Measurements from ENCODE around the gene NINJ1. TPM values are rescaled to one million over a fixed set of nuclear protein-coding genes. Genes with fewer than 3 reads are reported as not detected.

NINJ1 gene
- total RNA-seq, 2 donors from 2014 or later: 71.2 to 194 TPM

GRCh38 chr9:93129691-93130500 lies 4.2 kb downstream of the NINJ1 start:
- peak overlapping the region; percentile 59 to 96 for H3K27ac ChIP-seq
- peaks cover 8% of the 10 kb centered on the region for H3K36me3 ChIP-seq
- peaks cover 65 to 83% of the 10 kb centered on the region in 2 donors for H3K4me1 ChIP-seq (ENCODE audit: control insufficient read depth in 1 of 2, low read depth in 2 of 2)
- no peak for TF ChIP-seq CTCF (IDR thresholded peaks at IDR 0.05)
- H3K27me3 ChIP-seq (replicated peaks; ENCODE audit: insufficient read depth): no peaks in the 10 kb centered on the region
- ATAC-seq (ENCODE audit: insufficient number of reproducible peaks, low FRiP score, low read depth) (no peak), DNase-seq (ENCODE audit: low spot score) (no peak)
- no peaks in the 10 kb centered on the region for H3K9me3 ChIP-seq
- peak overlapping the region; percentile 79 for H3K4me3 ChIP-seq

- peaks cover 65 to 77% of the 10 kb centered on the region in 2 donors for H3K4me1 ChIP-seq (ENCODE audit: control insufficient read depth in 1 of 2, low read depth in 2 of 2)
- H3K4me3 ChIP-seq: no peak overlapping the region
- H3K27ac ChIP-seq: peak overlapping the region; percentile 59 to 96
- no peak for TF ChIP-seq CTCF (IDR thresholded peaks at IDR 0.05)
- ATAC-seq (ENCODE audit: insufficient number of reproducible peaks, low FRiP score, low read depth) (no peak), DNase-seq (ENCODE audit: low spot score) (peak; percentile 1)
- no peaks in the 10 kb centered on the region for H3K27me3 ChIP-seq (replicated peaks; ENCODE audit: insufficient read depth)
- H3K9me3 ChIP-seq: no peaks in the 10 kb centered on the region
- H3K36me3 ChIP-seq: peaks cover 14% of the 10 kb centered on the region
Measured at GRCh38 chr9:93129286-93129685, 4.8 kb downstream of the NINJ1 start.

GRCh38 chr9:93128715-93129224 lies 5.3 kb downstream of the NINJ1 start:
- H3K27me3 ChIP-seq (replicated peaks; ENCODE audit: insufficient read depth): no peaks in the 10 kb centered on the region
- peak; percentile 1 for DNase-seq (ENCODE audit: low spot score)
- peak overlapping the region in 1 of 2 donors; percentile 96 for H3K27ac ChIP-seq
- no peak for ATAC-seq (ENCODE audit: insufficient number of reproducible peaks, low FRiP score, low read depth)
- no peak overlapping the region for H3K4me3 ChIP-seq
- no peaks in the 10 kb centered on the region for H3K9me3 ChIP-seq
- no peak for TF ChIP-seq CTCF (IDR thresholded peaks at IDR 0.05)
- peaks cover 65 to 77% of the 10 kb centered on the region in 2 donors for H3K4me1 ChIP-seq (ENCODE audit: control insufficient read depth in 1 of 2, low read depth in 2 of 2)
- H3K36me3 ChIP-seq: peaks cover 19% of the 10 kb centered on the region

- H3K27ac ChIP-seq: peak overlapping the region; percentile 72 to 75
- TF ChIP-seq CTCF (IDR thresholded peaks at IDR 0.05): no peak
- DNase-seq (ENCODE audit: low spot score) (peak; percentile 0), ATAC-seq (ENCODE audit: insufficient number of reproducible peaks, low FRiP score, low read depth) (no peak)
- H3K4me3 ChIP-seq: no peak overlapping the region
- no peaks in the 10 kb centered on the region for H3K27me3 ChIP-seq (replicated peaks; ENCODE audit: insufficient read depth)
- H3K9me3 ChIP-seq: no peaks in the 10 kb centered on the region
- H3K4me1 ChIP-seq (ENCODE audit: control insufficient read depth in 1 of 2, low read depth in 2 of 2): peaks cover 65 to 76% of the 10 kb centered on the region in 2 donors
- peaks cover 26% of the 10 kb centered on the region for H3K36me3 ChIP-seq
Measured at GRCh38 chr9:93128011-93128714, 5.9 kb downstream of the NINJ1 start.

GRCh38 chr9:93127395-93127911 lies 6.6 kb downstream of the NINJ1 start:
- peak; percentile 1 for DNase-seq (ENCODE audit: low spot score)
- peak overlapping the region; percentile 72 to 75 for H3K27ac ChIP-seq
- H3K27me3 ChIP-seq (replicated peaks; ENCODE audit: insufficient read depth): no peaks in the 10 kb centered on the region
- no peak for TF ChIP-seq CTCF (IDR thresholded peaks at IDR 0.05)
- H3K36me3 ChIP-seq: peaks cover 33% of the 10 kb centered on the region
- no peak for ATAC-seq (ENCODE audit: insufficient number of reproducible peaks, low FRiP score, low read depth)
- H3K4me1 ChIP-seq (ENCODE audit: control insufficient read depth in 1 of 2, low read depth in 2 of 2): peaks cover 64 to 69% of the 10 kb centered on the region in 2 donors
- H3K4me3 ChIP-seq: peak overlapping the region; percentile 24
- H3K9me3 ChIP-seq: no peaks in the 10 kb centered on the region
